ENCODE results near the gene TMEM59.

DNA sequence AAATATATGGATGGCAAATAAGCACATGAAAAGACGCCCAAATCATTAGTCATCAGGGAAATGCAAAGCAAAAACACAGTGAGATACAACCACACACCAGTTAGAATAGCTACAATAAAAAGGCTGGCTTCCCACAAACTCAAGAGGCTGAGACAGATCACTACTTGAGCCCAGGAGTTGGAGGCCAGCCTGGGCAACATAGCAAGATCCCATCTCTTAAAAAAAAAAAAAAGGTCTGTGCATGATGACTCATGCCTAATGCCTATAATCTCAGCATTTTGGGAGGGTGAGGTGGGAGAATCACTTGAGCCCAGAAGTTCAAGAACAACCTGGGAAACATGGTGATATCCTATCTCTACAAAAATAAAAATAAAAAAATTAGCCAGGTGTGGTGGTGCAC is 54.8 kb downstream of the TMEM59 start:
- TF ChIP-seq, protein P1, sequence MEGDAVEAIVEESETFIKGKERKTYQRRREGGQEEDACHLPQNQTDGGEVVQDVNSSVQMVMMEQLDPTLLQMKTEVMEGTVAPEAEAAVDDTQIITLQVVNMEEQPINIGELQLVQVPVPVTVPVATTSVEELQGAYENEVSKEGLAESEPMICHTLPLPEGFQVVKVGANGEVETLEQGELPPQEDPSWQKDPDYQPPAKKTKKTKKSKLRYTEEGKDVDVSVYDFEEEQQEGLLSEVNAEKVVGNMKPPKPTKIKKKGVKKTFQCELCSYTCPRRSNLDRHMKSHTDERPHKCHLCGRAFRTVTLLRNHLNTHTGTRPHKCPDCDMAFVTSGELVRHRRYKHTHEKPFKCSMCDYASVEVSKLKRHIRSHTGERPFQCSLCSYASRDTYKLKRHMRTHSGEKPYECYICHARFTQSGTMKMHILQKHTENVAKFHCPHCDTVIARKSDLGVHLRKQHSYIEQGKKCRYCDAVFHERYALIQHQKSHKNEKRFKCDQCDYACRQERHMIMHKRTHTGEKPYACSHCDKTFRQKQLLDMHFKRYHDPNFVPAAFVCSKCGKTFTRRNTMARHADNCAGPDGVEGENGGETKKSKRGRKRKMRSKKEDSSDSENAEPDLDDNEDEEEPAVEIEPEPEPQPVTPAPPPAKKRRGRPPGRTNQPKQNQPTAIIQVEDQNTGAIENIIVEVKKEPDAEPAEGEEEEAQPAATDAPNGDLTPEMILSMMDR (IDR thresholded peaks at IDR 0.05 in 2 of 3, conservative IDR thresholded peaks at IDR 0.05 in 1 of 3; ENCODE audit: borderline replicate concordance in 1 of 3, insufficient read depth in 1 of 3, low read depth in 2 of 3, low read length in 2 of 3), result no peak
- no peak for TF ChIP-seq EZH2 (IDR thresholded peaks at IDR 0.05)
- TF ChIP-seq, protein P2, sequence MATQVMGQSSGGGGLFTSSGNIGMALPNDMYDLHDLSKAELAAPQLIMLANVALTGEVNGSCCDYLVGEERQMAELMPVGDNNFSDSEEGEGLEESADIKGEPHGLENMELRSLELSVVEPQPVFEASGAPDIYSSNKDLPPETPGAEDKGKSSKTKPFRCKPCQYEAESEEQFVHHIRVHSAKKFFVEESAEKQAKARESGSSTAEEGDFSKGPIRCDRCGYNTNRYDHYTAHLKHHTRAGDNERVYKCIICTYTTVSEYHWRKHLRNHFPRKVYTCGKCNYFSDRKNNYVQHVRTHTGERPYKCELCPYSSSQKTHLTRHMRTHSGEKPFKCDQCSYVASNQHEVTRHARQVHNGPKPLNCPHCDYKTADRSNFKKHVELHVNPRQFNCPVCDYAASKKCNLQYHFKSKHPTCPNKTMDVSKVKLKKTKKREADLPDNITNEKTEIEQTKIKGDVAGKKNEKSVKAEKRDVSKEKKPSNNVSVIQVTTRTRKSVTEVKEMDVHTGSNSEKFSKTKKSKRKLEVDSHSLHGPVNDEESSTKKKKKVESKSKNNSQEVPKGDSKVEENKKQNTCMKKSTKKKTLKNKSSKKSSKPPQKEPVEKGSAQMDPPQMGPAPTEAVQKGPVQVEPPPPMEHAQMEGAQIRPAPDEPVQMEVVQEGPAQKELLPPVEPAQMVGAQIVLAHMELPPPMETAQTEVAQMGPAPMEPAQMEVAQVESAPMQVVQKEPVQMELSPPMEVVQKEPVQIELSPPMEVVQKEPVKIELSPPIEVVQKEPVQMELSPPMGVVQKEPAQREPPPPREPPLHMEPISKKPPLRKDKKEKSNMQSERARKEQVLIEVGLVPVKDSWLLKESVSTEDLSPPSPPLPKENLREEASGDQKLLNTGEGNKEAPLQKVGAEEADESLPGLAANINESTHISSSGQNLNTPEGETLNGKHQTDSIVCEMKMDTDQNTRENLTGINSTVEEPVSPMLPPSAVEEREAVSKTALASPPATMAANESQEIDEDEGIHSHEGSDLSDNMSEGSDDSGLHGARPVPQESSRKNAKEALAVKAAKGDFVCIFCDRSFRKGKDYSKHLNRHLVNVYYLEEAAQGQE (IDR thresholded peaks at IDR 0.05; ENCODE audit: low read depth), result no peak
